HG03039 (cell line): Measurements from ENCODE around the gene EFL1.

Source experiments
- ATAC-seq: cut with Tn5 transposase; IDR thresholded peaks from one replicate; pipeline ENCODE4 v1.9.1; 2021; ENCODE audit warnings: mild to moderate bottlenecking, moderate library complexity; ENCODE audit not compliant: unreplicated experiment

Gene EFL1

GRCh38 chr15:82093325-82093724, 169.2 kb downstream of the EFL1 start:
- ATAC-seq = no peak

- ATAC-seq = no peak
These were observed 170.8 kb downstream of the EFL1 start for GRCh38 chr15:82091636-82092140.

- no peak for ATAC-seq
These were observed 176.1 kb downstream of the EFL1 start for GRCh38 chr15:82086243-82086995.

- ATAC-seq = no peak
These were observed 180.4 kb downstream of the EFL1 start for GRCh38 chr15:82081914-82082762.

DNA sequence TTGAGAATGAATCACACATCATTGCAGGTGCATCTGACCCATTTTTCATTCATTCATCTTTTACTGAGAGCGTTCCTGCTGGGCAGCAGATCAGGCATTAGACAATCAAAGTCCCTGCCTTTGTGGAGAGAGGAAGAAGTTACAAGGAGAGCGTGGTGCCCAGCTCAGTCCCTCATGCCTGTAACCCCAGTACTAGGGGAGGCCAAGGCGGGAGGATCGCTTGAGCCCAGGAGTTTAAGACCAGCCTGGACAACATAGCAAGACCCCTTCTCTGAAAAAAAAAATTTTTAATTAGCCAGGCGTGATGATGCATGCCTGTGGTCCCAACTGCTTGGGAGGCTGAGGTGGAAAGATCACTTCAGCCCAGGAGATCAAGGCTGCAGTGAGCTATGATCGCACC, 181.8 kb downstream of the EFL1 start:
- no peak for ATAC-seq
